SKM-1 treated with dmso at 0.1 percent for 144 hours (cell line): Measurements from ENCODE around the gene HOATZ.

Experiments used
- DNase-seq: peaks from one replicate; lab custom pipeline; 2025; ENCODE audit not compliant: unreplicated experiment; lab: John Stamatoyannopoulos, UW

Gene HOATZ

GRCh38 chr11:111514216-111515031, at the start of gene HOATZ:
HOATZ (plus strand) TSS chr11:111514778; CDS start chr11:111514785, 7 bp downstream.
- no peak for DNase-seq

- DNase-seq = no peak
Measured at GRCh38 chr11:111465400-111465799, 49.2 kb upstream of the HOATZ start.

- DNase-seq = no peak
Measured at GRCh38 chr11:111466615-111467014, 48.0 kb upstream of the HOATZ start.

GRCh38 chr11:111469200-111469599, 45.4 kb upstream of the HOATZ start:
- no peak for DNase-seq

- DNase-seq = no peak
Measured at GRCh38 chr11:111472228-111472627, 42.4 kb upstream of the HOATZ start.

GRCh38 chr11:111474432-111474831, 40.1 kb upstream of the HOATZ start:
- no peak for DNase-seq

GRCh38 chr11:111476366-111476765, 38.2 kb upstream of the HOATZ start:
- DNase-seq = no peak

- no peak for DNase-seq
Measured at GRCh38 chr11:111476956-111477355, 37.6 kb upstream of the HOATZ start.

- DNase-seq = no peak
Measured at GRCh38 chr11:111477898-111478297, 36.7 kb upstream of the HOATZ start.

GRCh38 chr11:111479666-111480065, 34.9 kb upstream of the HOATZ start:
- DNase-seq = no peak

GRCh38 chr11:111483431-111483830, 31.1 kb upstream of the HOATZ start:
- DNase-seq = no peak

GRCh38 chr11:111490496-111490895, 24.1 kb upstream of the HOATZ start:
- no peak for DNase-seq

- no peak for DNase-seq
Measured at GRCh38 chr11:111494040-111494439, 20.5 kb upstream of the HOATZ start.

GRCh38 chr11:111499483-111499882, 15.1 kb upstream of the HOATZ start:
- DNase-seq = no peak

- no peak for DNase-seq
Measured at GRCh38 chr11:111500481-111500880, 14.1 kb upstream of the HOATZ start.

GRCh38 chr11:111502611-111503010, 12.0 kb upstream of the HOATZ start:
- no peak for DNase-seq

GRCh38 chr11:111510311-111510710, 4.3 kb upstream of the HOATZ start:
- DNase-seq = no peak

- DNase-seq = no peak
Measured at GRCh38 chr11:111512296-111513239, 2.0 kb upstream of the HOATZ start, which contains the start of gene BTG4. BTG4 (minus strand) TSS chr11:111512386; CDS start chr11:111498776, 13,610 bp downstream.

- DNase-seq = no peak
Measured at GRCh38 chr11:111513240-111513605, 1.4 kb upstream of the HOATZ start.

- no peak for DNase-seq
Measured at GRCh38 chr11:111515591-111515990, 1.0 kb downstream of the HOATZ start.

GRCh38 chr11:111518668-111519067, 4.1 kb downstream of the HOATZ start:
- DNase-seq = no peak

GRCh38 chr11:111520560-111520959, 6.0 kb downstream of the HOATZ start:
- DNase-seq = no peak
